Tibial nerve (tissue), 4 donors: ENCODE data around the gene TNKS1BP1. TPM values are rescaled to one million over a fixed set of nuclear protein-coding genes. Genes with fewer than 3 reads are reported as not detected.

ENCODE experiments used
- DNase-seq, 2 donors: peaks; one replicate each; pipeline ENCODE4 v3.0.0-alpha.2; 2019; ENCODE audit warnings: low spot score in 2 of 2
- H3K27ac ChIP-seq, 4 donors: fragments of 200-600 bp; sonication (generic) in 3 of 4; one replicate each; pipeline ENCODE4 v1.5.1; 2017 to 2019; ENCODE audit warnings: mild to moderate bottlenecking in 1 of 4
- H3K27me3 ChIP-seq, 2 donors: fragments of 200-600 bp; sonication (generic) in 1 of 2; one replicate each; pipeline versions ENCODE4 v1.5.1 to v1.6.0; 2017 to 2019
- H3K36me3 ChIP-seq, 3 donors: fragments of 200-600 bp; sonication (generic); one replicate each; pipeline ENCODE4 v1.5.1; 2018 to 2019
- H3K4me1 ChIP-seq, 4 donors: fragments of 200-600 bp; sonication (generic) in 3 of 4; one replicate each; pipeline ENCODE4 v1.5.1; 2017 to 2019
- H3K4me3 ChIP-seq, 4 donors: fragments of 200-600 bp; sonication (generic) in 3 of 4; one replicate each; pipeline ENCODE4 v1.5.1; 2017 to 2019; ENCODE audit warnings: mild to moderate bottlenecking in 1 of 4, moderate library complexity in 1 of 4
- H3K9me3 ChIP-seq, 4 donors: fragments of 200-600 bp; sonication (generic) in 3 of 4; one replicate each; pipeline ENCODE4 v1.5.1; 2017 to 2019
- CTCF ChIP-seq, 5 experiments: fragments of 200-600 bp in 3 of 5; fragments of 450-650 bp in 2 of 5; sonication (generic) in 3 of 5; IDR thresholded peaks; one replicate each; pipeline ENCODE4 v1.5.1; 2016 to 2019; ENCODE audit warnings: antibody characterized with exemption in 5 of 5, mild to moderate bottlenecking in 3 of 5, moderate library complexity in 2 of 5
- EP300 ChIP-seq, 2 donors: sonication (generic); formaldehyde crosslinking; IDR thresholded peaks; one replicate each; pipeline ENCODE4 v1.6.1; 2017; ENCODE audit warnings: antibody characterized with exemption in 2 of 2, mild to moderate bottlenecking in 1 of 2
- POLR2A ChIP-seq, 2 donors: fragments of 450-650 bp; IDR thresholded peaks; one replicate each; pipeline ENCODE4 v1.6.1; 2017; ENCODE audit warnings: antibody characterized with exemption in 2 of 2, mild to moderate bottlenecking in 2 of 2, moderate library complexity in 2 of 2
- WGBS, 2 donors: methylation state at CpG; one replicate each; pipeline ENCODE4 v1.1.5; 2018; 5-methylcytosine and 5-hydroxymethylcytosine counted together
- total RNA-seq, 4 donors: library from RNA; depleted of rRNA; stranded (reverse); fragments of >200 nt; gene quantifications; one replicate each; pipeline ENCODE4 v1.1.0, GENCODE V29; 2016

The TNKS1BP1 gene
- total RNA-seq, 4 donors from 2014 or later = 147 to 238 (median 204) TPM

- H3K36me3 ChIP-seq = peaks cover 0 to 86% (median 0%) of the 10 kb centered on the region in 3 donors
- H3K4me3 ChIP-seq = no peak overlapping the region
- H3K27ac ChIP-seq = peak overlapping the region in 2 of 4 donors; percentile 92 to 96
- peaks cover 0 to 99% (median 59%) of the 10 kb centered on the region in 4 donors for H3K4me1 ChIP-seq
- H3K27me3 ChIP-seq = no peaks in the 10 kb centered on the region
- no peak for DNase-seq
- TF ChIP-seq POLR2A (IDR thresholded peaks at IDR 0.05) (no peak), EP300 (IDR thresholded peaks at IDR 0.05) (no peak), CTCF (IDR thresholded peaks at IDR 0.05) (no peak)
- WGBS, 2 donors = 62 to 76% methylated on average over 8 of the region's 8 CpGs
- H3K9me3 ChIP-seq = no peaks in the 10 kb centered on the region
Measured at GRCh38 chr11:57313788-57314135, 11.0 kb downstream of the TNKS1BP1 start.

- H3K27ac ChIP-seq = peak overlapping the region in 2 of 4 donors; percentile 92 to 96
- H3K4me1 ChIP-seq = peaks cover 0 to 99% (median 59%) of the 10 kb centered on the region in 4 donors
- no peak for TF ChIP-seq CTCF (IDR thresholded peaks at IDR 0.05)
- TF ChIP-seq EP300 (IDR thresholded peaks at IDR 0.05) = no peak
- no peak for TF ChIP-seq POLR2A (IDR thresholded peaks at IDR 0.05)
- WGBS, 2 donors = 71 to 72% methylated on average over 19 to 25 of the region's 26 CpGs
- no peaks in the 10 kb centered on the region for H3K27me3 ChIP-seq
- H3K36me3 ChIP-seq = peaks cover 0 to 86% (median 0%) of the 10 kb centered on the region in 3 donors
- no peak for DNase-seq
- no peak overlapping the region for H3K4me3 ChIP-seq
- no peaks in the 10 kb centered on the region for H3K9me3 ChIP-seq
Measured at GRCh38 chr11:57313071-57313787, 11.5 kb downstream of the TNKS1BP1 start.

- Histone ChIP-seq H3K27ac (peak overlapping the region in 3 of 4 donors; percentile 79 to 96 (median 92)), H3K9me3 (no peaks in the 10 kb centered on the region), H3K4me3 (no peak overlapping the region), H3K36me3 (peaks cover 0 to 82% (median 0%) of the 10 kb centered on the region in 3 donors), H3K4me1 (peaks cover 0 to 99% (median 55%) of the 10 kb centered on the region in 4 donors), H3K27me3 (no peaks in the 10 kb centered on the region)
- no peak for TF ChIP-seq POLR2A (IDR thresholded peaks at IDR 0.05)
- TF ChIP-seq CTCF (IDR thresholded peaks at IDR 0.05) = no peak
- TF ChIP-seq EP300 (IDR thresholded peaks at IDR 0.05) = no peak
- DNase-seq = no peak
- whole genome bisulfite sequencing, 2 donors = 68 to 87% methylated on average over 5 to 6 of the region's 10 CpGs
Measured at GRCh38 chr11:57312511-57313021, 12.2 kb downstream of the TNKS1BP1 start.

GRCh38 chr11:57311109-57311936 lies 13.4 kb downstream of the TNKS1BP1 start:
- WGBS, 2 donors = 1 to 2% methylated on average over 24 to 29 of the region's 31 CpGs
- Histone ChIP-seq H3K4me3 (peak overlapping the region; percentile 35 to 58 (median 51)), H3K27me3 (no peaks in the 10 kb centered on the region), H3K36me3 (peaks cover 0 to 69% (median 0%) of the 10 kb centered on the region in 3 donors), H3K27ac (peak overlapping the region; percentile 77 to 96 (median 86)), H3K4me1 (peaks cover 0 to 99% (median 62%) of the 10 kb centered on the region in 4 donors), H3K9me3 (no peaks in the 10 kb centered on the region)
- peak; percentile 91 to 93 for DNase-seq
- TF ChIP-seq EP300 (IDR thresholded peaks at IDR 0.05) (peak in 1 of 2 donors; percentile 77), CTCF (IDR thresholded peaks at IDR 0.05) (peak in 1 of 5 experiments; percentile 26), POLR2A (IDR thresholded peaks at IDR 0.05) (peak in 1 of 2 donors; percentile 60)
